Right atrium auricular region (tissue), 2 donors: ENCODE results near the gene PTGS1. TPM values are rescaled to one million over a fixed set of nuclear protein-coding genes. Genes with fewer than 3 reads are reported as not detected.
A peak's percentile ranks its signal among the peaks of the same experiment; 100 is the strongest.

Experiments used
- DNase-seq: peaks from one replicate; pipeline ENCODE4 v3.0.0-alpha.2; 2019; ENCODE audit warnings: low spot score
- H3K27ac ChIP-seq, 2 donors: fragments of 200-600 bp; sonication (generic); 1 replicate in 1 of 2; 2 replicates in 1 of 2; pipeline ENCODE4 v1.5.1; 2016 to 2019
- H3K27me3 ChIP-seq, 2 donors: fragments of 200-600 bp; sonication (generic); one replicate each; pipeline versions ENCODE4 v1.5.1 to v1.6.0; 2017 to 2019
- H3K36me3 ChIP-seq: fragments of 200-600 bp; sonication (generic); one replicate; pipeline ENCODE4 v1.5.1; 2016
- H3K4me1 ChIP-seq, 2 donors: fragments of 200-600 bp; sonication (generic); one replicate each; pipeline versions ENCODE4 v1.5.1 to v1.6.0; 2017 to 2019
- H3K4me3 ChIP-seq, 2 donors: fragments of 200-600 bp; sonication (generic); 1 replicate in 1 of 2; 2 replicates in 1 of 2; pipeline ENCODE4 v1.5.1; 2017 to 2019; ENCODE audit warnings: mild to moderate bottlenecking in 1 of 2, moderate library complexity in 1 of 2
- H3K9me3 ChIP-seq, 2 donors: fragments of 200-600 bp; sonication (generic); one replicate each; pipeline ENCODE4 v1.5.1; 2019
- total RNA-seq, 2 donors: library from RNA; depleted of rRNA; stranded (reverse); fragments of >200 nt; gene quantifications; one replicate each; pipeline ENCODE4 v1.1.0, GENCODE V29; 2016
- TF ChIP-seq, protein P1 (sequence below), 2 donors: fragments of 200-600 bp; sonication (generic); IDR thresholded peaks; one replicate each; pipeline ENCODE4 v1.5.1; 2019; ENCODE audit warnings: antibody characterized with exemption in 2 of 2

PTGS1 gene
- total RNA-seq, 2 donors from 2014 or later, result 14.6 to 46.0 TPM

DNA sequence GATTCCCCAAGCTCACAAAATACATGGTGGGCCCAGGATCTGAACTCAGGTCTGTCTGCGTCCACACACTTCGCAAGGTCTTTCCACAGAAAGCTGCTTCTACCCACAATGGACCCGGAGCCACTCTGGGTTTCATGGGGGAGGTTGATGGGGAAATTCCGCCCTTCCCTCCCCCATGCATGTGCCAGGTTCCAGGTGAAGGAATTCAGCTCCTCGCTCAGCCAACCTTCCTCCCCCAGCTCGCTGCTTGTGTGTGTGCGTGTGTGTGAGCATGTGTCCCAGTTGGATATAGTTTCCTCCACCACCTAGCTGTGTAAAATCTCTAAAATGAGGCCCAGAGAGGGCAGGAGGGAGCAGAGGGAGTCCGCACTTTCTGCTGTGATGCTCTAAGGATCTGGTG is 1.0 kb downstream of the PTGS1 start:
- Histone ChIP-seq H3K9me3 (no peaks in the 10 kb centered on the region), H3K36me3 (no peaks in the 10 kb centered on the region), H3K4me1 (peaks cover 0 to 31% of the 10 kb centered on the region in 2 donors), H3K27ac (no peak overlapping the region), H3K27me3 (no peaks in the 10 kb centered on the region), H3K4me3 (peak overlapping the region in 1 of 2 donors; percentile 36)
- TF ChIP-seq, protein P1, sequence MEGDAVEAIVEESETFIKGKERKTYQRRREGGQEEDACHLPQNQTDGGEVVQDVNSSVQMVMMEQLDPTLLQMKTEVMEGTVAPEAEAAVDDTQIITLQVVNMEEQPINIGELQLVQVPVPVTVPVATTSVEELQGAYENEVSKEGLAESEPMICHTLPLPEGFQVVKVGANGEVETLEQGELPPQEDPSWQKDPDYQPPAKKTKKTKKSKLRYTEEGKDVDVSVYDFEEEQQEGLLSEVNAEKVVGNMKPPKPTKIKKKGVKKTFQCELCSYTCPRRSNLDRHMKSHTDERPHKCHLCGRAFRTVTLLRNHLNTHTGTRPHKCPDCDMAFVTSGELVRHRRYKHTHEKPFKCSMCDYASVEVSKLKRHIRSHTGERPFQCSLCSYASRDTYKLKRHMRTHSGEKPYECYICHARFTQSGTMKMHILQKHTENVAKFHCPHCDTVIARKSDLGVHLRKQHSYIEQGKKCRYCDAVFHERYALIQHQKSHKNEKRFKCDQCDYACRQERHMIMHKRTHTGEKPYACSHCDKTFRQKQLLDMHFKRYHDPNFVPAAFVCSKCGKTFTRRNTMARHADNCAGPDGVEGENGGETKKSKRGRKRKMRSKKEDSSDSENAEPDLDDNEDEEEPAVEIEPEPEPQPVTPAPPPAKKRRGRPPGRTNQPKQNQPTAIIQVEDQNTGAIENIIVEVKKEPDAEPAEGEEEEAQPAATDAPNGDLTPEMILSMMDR (IDR thresholded peaks at IDR 0.05), result no peak
- DNase-seq, result no peak

DNA sequence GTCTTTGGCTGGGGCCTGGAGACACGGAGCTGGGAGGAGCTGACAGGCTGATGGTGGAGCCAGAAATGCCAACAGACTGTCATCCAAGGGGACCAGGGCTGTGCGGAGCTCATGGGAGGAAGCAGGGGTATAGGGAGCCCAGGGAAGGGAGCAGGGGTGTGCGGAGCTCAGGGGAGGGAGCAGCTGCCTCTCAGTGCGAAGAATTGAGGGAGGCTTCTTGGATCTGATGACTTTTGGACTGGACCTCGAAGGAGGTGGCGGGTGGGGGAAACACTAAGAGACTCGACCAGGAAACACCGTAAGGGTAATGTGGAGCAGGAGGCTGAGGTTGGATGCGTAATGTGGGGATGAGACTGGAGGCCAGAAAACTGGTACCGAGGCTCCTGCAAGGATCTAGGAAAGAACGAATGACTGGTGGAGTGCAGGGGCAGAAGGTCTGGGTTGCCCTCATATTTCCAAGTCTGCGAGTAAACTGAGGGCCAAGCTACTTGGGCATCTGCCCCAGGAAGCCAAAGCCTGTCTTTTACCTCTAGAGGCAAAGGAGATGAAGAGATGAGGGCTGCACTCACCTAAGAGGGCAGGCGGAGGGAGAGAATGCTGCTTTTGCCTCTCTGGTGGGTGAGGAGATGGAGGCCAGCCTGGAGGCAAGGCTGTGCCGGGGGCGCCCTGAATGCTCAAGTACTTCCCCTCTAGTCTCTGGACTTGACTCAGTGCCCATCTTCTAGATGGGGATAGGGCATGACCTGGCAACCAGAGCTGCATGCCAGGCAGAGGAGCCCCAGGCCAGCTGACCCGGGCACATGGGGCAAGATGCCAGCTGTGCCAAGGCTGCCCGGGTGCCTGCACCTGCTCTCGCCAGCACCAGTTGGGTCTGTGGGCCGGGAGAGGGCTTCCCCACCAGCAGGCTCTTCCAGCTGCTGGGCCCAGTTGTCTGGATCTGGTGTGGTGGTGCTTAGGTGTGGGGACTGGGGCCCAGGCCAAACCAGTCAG is 2.3 kb downstream of the PTGS1 start:
- Histone ChIP-seq H3K9me3 (no peaks in the 10 kb centered on the region), H3K27me3 (no peaks in the 10 kb centered on the region), H3K4me1 (peaks cover 0 to 31% of the 10 kb centered on the region in 2 donors), H3K36me3 (no peaks in the 10 kb centered on the region), H3K4me3 (no peak overlapping the region), H3K27ac (no peak overlapping the region)
- TF ChIP-seq, protein P1 (IDR thresholded peaks at IDR 0.05), result no peak
- no peak for DNase-seq

DNA sequence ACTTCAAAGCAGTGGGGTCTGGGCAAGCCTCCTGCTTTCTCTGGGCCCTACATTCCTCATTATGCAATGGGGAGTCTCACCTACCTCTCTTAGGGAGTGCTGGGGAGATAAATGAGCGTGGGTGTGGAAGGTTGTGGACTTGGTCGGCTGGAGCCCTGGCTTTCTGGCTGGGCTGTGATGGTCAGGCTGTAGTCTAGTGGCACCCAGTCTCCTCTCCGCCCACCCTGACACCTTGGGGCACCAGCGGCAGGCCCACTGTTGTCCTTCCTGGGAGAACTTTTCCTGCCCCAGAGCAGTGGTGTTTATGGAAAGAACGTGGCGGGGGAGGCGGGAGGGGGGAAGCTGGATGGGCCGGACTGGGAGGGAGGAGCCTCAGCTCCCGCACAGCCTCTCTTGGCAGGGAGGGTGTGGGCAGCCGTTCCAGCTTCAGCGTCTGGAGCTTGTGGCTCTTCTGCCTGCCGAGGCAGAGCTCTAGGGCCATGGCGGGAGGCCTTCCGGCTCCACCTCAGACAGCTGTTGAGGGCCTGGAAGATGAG is 4.1 kb downstream of the PTGS1 start:
- peak; percentile 84 for DNase-seq
- H3K4me3 ChIP-seq, result no peak overlapping the region

DNA sequence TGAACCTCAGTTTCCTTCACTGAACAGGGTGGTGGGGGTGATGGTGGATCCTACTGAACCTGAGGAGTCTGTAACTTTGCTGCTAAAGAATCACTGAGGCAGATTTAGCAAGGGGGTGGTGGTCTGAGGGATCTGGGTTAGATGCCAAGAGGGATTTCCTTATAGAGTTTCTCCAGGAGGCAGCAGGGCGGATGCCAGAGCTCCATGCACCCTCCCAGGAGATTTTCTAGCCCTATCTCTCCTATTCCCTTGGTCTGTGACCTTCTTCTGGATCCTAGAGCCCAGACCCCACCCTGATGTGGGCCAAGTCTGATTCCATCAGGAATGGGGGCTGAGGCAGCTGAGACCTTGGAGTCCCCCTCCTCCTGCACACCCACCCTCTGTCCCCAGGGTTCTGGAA is 6.0 kb downstream of the PTGS1 start:
- Histone ChIP-seq H3K4me3 (no peak overlapping the region), H3K27ac (no peak overlapping the region), H3K4me1 (peaks cover 0 to 20% of the 10 kb centered on the region in 2 donors), H3K27me3 (no peaks in the 10 kb centered on the region), H3K36me3 (no peaks in the 10 kb centered on the region), H3K9me3 (no peaks in the 10 kb centered on the region)
- TF ChIP-seq, protein P1 (IDR thresholded peaks at IDR 0.05), result no peak
- DNase-seq, result no peak

More for the DNA sequence above, 4.1 kb downstream of the PTGS1 start:
- H3K27ac ChIP-seq, result peak overlapping the region in 1 of 2 donors; percentile 31
- no peaks in the 10 kb centered on the region for H3K27me3 ChIP-seq
- no peaks in the 10 kb centered on the region for H3K36me3 ChIP-seq
- no peaks in the 10 kb centered on the region for H3K9me3 ChIP-seq
- TF ChIP-seq, protein P1 (IDR thresholded peaks at IDR 0.05), result no peak
- peaks cover 0 to 31% of the 10 kb centered on the region in 2 donors for H3K4me1 ChIP-seq

DNA sequence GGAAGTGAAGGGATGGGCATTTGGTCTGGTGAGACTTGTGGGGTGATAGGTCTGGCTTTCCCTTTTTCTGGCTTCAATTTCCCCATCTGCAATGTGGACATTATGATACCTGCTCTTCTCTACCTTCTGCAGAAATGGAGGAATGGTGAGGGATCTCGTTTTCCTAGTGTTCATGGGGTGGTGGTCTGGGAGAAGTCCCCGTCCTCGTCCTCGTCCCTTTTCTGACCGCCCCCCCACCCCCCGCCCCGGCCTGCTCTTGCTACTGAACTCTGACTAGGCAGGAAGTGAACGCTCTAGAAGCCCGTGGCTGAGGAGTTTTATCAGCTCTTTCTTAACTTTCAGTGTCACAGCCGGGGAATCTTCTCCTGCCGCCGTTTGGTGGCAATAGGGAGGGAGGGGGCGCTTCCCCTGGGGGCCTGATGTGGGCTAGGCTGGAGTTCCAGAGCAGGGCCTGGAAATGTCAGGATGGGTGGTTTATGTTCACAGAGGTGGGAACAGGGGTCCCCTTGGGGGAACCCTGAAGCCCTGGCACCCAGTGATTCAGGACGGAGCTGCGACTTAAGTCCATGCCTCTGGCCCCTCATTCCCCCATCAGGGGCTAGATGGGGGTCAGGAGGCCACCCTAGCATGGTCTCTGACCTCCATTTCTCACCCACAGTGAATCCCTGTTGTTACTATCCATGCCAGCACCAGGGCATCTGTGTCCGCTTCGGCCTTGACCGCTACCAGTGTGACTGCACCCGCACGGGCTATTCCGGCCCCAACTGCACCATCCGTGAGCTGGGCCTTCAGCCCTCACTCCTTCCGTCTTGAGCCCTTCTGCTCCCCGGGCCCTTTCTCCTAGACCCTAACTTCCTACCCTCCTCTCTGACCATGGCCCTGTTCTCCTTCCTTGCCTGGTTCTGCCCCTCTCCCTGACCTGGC is 6.7 kb downstream of the PTGS1 start:
- no peak for DNase-seq
- Histone ChIP-seq H3K27me3 (no peaks in the 10 kb centered on the region), H3K4me3 (no peak overlapping the region), H3K4me1 (peaks cover 0 to 20% of the 10 kb centered on the region in 2 donors), H3K9me3 (no peaks in the 10 kb centered on the region), H3K27ac (no peak overlapping the region), H3K36me3 (no peaks in the 10 kb centered on the region)
- TF ChIP-seq, protein P1 (IDR thresholded peaks at IDR 0.05), result no peak
